Heart right ventricle (tissue), 16 donors: ENCODE data around the gene ASAP2. TPM values are rescaled to one million over a fixed set of nuclear protein-coding genes. Genes with fewer than 3 reads are reported as not detected.

Source experiments
- ATAC-seq, 8 donors: fragments of 200-7000 bp; cut with Tn5 transposase; one replicate each; pipeline ENCODE4 v1.9.1; 2020; ENCODE audit warnings: mild to moderate bottlenecking in 8 of 8, moderate library complexity in 8 of 8, moderate number of reproducible peaks in 1 of 8
- DNase-seq, 2 donors: peaks; one replicate each; pipeline ENCODE4 v3.0.0-alpha.2; 2020
- H3K27ac ChIP-seq, 10 donors: fragments of 200-600 bp; sonication (generic) in 2 of 10; one replicate each; pipeline versions ENCODE4 v1.5.0 to v1.8.0; 2020 to 2022; ENCODE audit warnings: mild to moderate bottlenecking in 3 of 10
- H3K27me3 ChIP-seq, 7 donors: fragments of 200-600 bp; one replicate each; pipeline ENCODE4 v1.8.0; 2021 to 2022; ENCODE audit warnings: mild to moderate bottlenecking in 2 of 7
- H3K36me3 ChIP-seq, 9 donors: fragments of 200-600 bp; sonication (generic) in 1 of 9; one replicate each; pipeline versions ENCODE4 v1.5.0 to v1.8.0; 2020 to 2022; ENCODE audit warnings: mild to moderate bottlenecking in 2 of 9
- H3K4me1 ChIP-seq, 9 donors: fragments of 200-600 bp; sonication (generic) in 1 of 9; one replicate each; pipeline versions ENCODE4 v1.5.0 to v1.8.0; 2020 to 2022; ENCODE audit warnings: mild to moderate bottlenecking in 4 of 9
- H3K4me3 ChIP-seq, 10 donors: fragments of 200-600 bp; sonication (generic) in 2 of 10; one replicate each; pipeline versions ENCODE4 v1.5.0 to v1.8.0; 2020 to 2022; ENCODE audit warnings: mild to moderate bottlenecking in 7 of 10, moderate library complexity in 2 of 10
- H3K9me3 ChIP-seq, 11 donors: fragments of 200-600 bp in 10 of 11; sonication (generic) in 2 of 11; one replicate each; pipeline versions ENCODE4 v1.5.0 to v1.8.0; 2013 to 2022; ENCODE audit warnings: mild to moderate bottlenecking in 2 of 11, control low read depth in 1 of 11, moderate library complexity in 1 of 11
- WGBS, 2 donors: extraction: QIAGEN DNeasy Blood & Tissue Kit; methylation state at CpG; one replicate each; pipeline ENCODE4 v1.1.7; 2013; ENCODE audit warnings: inconsistent platforms in 1 of 2; 5-methylcytosine and 5-hydroxymethylcytosine counted together
- intact Hi-C, 10 donors: fragments of 100-400 bp; cut with DNase I; formaldehyde crosslinking; loops; one replicate each; pipeline versions ENCODE4 v1.11.1 to v1.14.2; 2022
- polyA plus RNA-seq, 2 donors: library from polyadenylated mRNA; stranded (reverse); fragments of 200-250 nt; gene quantifications; one replicate each; pipeline ENCODE4 v1.2.3, GENCODE V29; 2013
- total RNA-seq, 10 donors: library from RNA; stranded (reverse); fragmentation: NEBNext Ultra II Directional in 3 of 10; extraction: Animal tissue kit (Norgen Biotek cat#: 25700) in 3 of 10; gene quantifications; one replicate each; pipeline versions ENCODE4 v1.2.1 to v1.2.4, GENCODE V29; 2021 to 2023
- TF ChIP-seq, protein P1 (sequence below), 9 donors: fragments of 200-600 bp; sonication (generic) in 2 of 9; IDR thresholded peaks; one replicate each; pipeline versions ENCODE4 v1.5.0 to v1.8.0; 2021 to 2022; ENCODE audit warnings: antibody characterized with exemption in 9 of 9, mild to moderate bottlenecking in 5 of 9, moderate library complexity in 1 of 9
- donor health status: Arrhythmogenic right ventricular cardiomyopathy.
- donor health status: ischemic (EF 13 %, LVEDD 7.1; RV severe dilation, severe dysfunction).
- donor health status: healthy with polysubstance abuse.
- donor health status: DM: no; HTN: yes; CAD: no.
- donor health status: DM: no; HTN: no; CAD: no.
- donor health status: ischemic (EF 25% LVEDD 6.9; RV normal size, moderate dysfunction).
- donor health status: ischemic (EF 25% LVEDD 5.7; RV mildly dilated, moderate dysfunction).
- donor health status: healthy.
- donor health status: DM: yes; HTN: yes; CAD: no.
- donor health status: Ischemic cardiomyopathy.
- donor health status: ischemic (EF 35%, LVEDD 5.7; RV mildly dilated, moderate dysfunction).
- donor health status: nonischemic (EF 11% LVEDD 7.7; RV severe dilation, severe dysfunction).
- donor health status: DM: yes; HTN: yes; CAD: no.
- donor health status: PGD.
- donor health status: ischemic (EF 29% LVEDD 5.4; RV normal size, mild dysfunction).
- donor health status: nonischemic (EF 23%, LVEDD 6.1; RV moderate dilation, normal function).

ASAP2 gene
- total and polyA plus RNA-seq, 12 donors = 5.4 to 17.3 (median 11.8) TPM

DNA sequence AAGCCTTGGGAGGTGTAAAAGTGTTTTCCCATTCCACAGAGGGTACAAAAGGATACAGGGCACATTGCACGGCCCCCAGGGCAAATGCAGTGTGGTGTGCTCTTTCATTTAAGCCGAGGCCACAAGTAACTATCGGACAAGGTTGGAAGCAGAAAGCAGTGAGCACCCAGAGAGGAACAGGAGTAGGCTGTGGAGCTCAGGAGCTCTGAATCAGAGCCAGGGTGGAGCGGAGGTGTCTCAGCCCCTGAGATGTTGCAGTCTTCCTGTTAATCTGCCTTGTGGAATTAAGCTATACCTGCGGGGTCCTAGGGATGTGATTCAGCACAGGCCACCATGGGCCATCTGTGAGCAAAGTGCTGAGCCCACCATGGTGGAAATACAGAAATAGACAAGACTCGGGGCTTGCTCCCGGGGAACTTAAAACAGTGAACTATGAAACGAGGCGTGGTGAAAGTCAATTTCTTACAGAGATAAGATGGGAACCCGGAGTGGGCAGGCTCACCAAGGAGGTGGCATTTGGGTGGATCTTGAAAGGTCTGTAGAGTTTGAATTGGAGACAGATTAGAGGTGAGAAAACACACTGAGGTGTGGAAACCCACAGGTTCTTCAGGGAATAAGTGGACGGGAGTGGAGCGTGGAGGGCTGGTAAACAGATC, 44.0 kb downstream of the ASAP2 start:
- no peaks in the 10 kb centered on the region for H3K9me3 ChIP-seq
- DNase-seq = no peak
- WGBS, 2 donors = 77 to 85% methylated on average over 12 of the region's 12 CpGs
- peak in 2 of 8 donors; percentile 19 to 20 for ATAC-seq
- H3K27ac ChIP-seq = peak overlapping the region in 9 of 10 donors; percentile 15 to 81 (median 56)
- H3K27me3 ChIP-seq = no peaks in the 10 kb centered on the region
- H3K36me3 ChIP-seq = no peaks in the 10 kb centered on the region
- H3K4me3 ChIP-seq = no peak overlapping the region
- intact Hi-C loops = no loop called here
- TF ChIP-seq, protein P1, sequence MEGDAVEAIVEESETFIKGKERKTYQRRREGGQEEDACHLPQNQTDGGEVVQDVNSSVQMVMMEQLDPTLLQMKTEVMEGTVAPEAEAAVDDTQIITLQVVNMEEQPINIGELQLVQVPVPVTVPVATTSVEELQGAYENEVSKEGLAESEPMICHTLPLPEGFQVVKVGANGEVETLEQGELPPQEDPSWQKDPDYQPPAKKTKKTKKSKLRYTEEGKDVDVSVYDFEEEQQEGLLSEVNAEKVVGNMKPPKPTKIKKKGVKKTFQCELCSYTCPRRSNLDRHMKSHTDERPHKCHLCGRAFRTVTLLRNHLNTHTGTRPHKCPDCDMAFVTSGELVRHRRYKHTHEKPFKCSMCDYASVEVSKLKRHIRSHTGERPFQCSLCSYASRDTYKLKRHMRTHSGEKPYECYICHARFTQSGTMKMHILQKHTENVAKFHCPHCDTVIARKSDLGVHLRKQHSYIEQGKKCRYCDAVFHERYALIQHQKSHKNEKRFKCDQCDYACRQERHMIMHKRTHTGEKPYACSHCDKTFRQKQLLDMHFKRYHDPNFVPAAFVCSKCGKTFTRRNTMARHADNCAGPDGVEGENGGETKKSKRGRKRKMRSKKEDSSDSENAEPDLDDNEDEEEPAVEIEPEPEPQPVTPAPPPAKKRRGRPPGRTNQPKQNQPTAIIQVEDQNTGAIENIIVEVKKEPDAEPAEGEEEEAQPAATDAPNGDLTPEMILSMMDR (IDR thresholded peaks at IDR 0.05) = no peak
- H3K4me1 ChIP-seq = peaks cover 15 to 79% (median 61%) of the 10 kb centered on the region in 9 donors

DNA sequence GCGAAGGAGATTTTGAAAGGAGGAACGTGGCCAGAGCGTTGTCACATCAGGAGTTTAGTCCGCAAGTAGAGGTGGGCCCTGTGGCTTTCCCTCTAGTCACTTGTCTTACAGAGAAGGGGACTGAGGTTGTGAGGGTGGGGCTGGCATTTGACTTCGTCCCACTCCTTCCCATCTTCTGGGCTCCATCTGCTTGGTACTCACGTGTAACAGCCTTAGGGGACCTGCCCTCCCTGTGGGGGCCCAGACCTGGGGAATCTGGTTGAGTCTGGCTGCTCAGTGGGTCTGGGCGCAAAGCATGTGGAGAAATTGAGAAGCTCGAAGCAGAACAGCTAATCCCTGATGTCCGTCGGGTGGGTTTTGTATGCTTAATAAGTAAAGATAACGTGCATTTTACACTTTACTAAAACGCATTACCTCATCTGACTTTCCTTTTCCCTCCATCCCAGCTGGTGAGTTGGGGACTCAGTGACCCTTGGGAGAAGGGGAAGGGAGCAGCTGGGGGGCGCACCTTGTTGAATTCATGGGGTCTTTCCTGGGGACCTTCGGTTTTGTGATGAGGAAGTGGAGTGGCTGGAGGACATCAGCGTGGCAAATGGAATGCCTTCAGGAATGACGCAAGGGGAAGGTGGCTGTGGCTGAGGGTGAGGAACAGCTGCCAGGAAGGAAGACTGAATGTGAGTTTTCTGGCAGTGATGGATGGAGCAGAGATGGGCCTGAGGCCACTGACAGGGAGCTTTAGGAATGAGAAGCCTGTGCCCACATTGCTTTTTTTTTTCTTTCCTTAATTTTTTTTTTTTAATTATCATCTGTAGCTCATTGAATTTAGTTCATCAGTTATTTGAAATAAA, 44.8 kb downstream of the ASAP2 start:
- no peaks in the 10 kb centered on the region for H3K27me3 ChIP-seq
- WGBS, 2 donors = 58 to 65% methylated on average over 16 of the region's 16 CpGs
- intact Hi-C loops = no loop called here
- no peak overlapping the region for H3K4me3 ChIP-seq
- ATAC-seq (peak; percentile 31 to 78 (median 51)), DNase-seq (no peak)
- no peaks in the 10 kb centered on the region for H3K36me3 ChIP-seq
- H3K9me3 ChIP-seq = no peaks in the 10 kb centered on the region
- H3K27ac ChIP-seq = peak overlapping the region in 9 of 10 donors; percentile 34 to 81 (median 56)
- peaks cover 15 to 81% (median 64%) of the 10 kb centered on the region in 9 donors for H3K4me1 ChIP-seq
- TF ChIP-seq, protein P1 (IDR thresholded peaks at IDR 0.05) = no peak

DNA sequence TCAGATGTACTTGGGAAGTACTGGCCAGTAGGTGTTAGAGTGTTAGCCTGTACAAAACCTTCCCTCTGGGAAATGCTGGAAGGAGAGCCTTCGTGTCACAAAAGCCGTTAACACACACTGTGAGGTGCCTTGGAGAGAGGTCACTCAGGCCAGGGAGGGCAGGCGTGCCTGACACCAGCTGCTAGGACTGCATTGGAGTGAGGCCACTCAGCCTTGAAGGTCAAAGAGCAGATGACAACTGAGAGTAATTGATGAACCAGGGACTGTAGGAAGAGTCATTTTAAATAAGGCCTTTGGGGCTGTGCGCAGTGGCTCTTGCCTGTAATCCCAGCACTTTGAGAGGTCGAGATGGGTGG, 45.4 kb downstream of the ASAP2 start:
- Histone ChIP-seq H3K4me1 (peaks cover 15 to 81% (median 64%) of the 10 kb centered on the region in 9 donors), H3K9me3 (no peaks in the 10 kb centered on the region), H3K27me3 (no peaks in the 10 kb centered on the region), H3K27ac (peak overlapping the region in 8 of 10 donors; percentile 46 to 81 (median 58)), H3K36me3 (no peaks in the 10 kb centered on the region), H3K4me3 (no peak overlapping the region)
- no peak for DNase-seq
- TF ChIP-seq, protein P1 (IDR thresholded peaks at IDR 0.05) = no peak
- WGBS, 2 donors = 70 to 71% methylated on average over 5 of the region's 5 CpGs
- intact Hi-C loops = no loop called here
- ATAC-seq = peak in 1 of 8 donors; percentile 43

DNA sequence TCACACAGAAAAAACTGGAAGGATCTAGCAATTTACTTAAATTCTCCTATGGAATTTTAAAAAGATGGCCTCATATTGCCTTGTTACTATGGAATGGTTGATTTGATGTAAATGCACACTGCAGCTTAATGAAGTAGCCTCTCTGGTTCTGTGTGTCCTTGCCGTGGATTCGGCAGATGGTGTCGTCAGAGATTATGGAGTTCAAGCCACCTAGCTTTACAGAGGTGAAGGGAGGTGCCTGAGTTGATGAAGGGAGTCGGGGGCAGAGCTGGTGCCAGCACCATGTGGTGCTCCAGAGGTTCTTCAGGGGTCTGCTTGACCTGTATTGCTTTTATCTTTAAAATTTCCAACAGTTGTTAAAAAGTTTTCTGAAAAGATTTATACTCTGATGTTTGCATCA, 48.8 kb downstream of the ASAP2 start:
- Histone ChIP-seq H3K9me3 (no peaks in the 10 kb centered on the region), H3K27me3 (no peaks in the 10 kb centered on the region), H3K4me3 (no peak overlapping the region), H3K27ac (peak overlapping the region in 1 of 10 donors; percentile 11), H3K4me1 (peaks cover 17 to 81% (median 64%) of the 10 kb centered on the region in 9 donors), H3K36me3 (no peaks in the 10 kb centered on the region)
- ATAC-seq (no peak), DNase-seq (no peak)
- 91 to 92% methylated on average over 4 of the region's 4 CpGs for WGBS, 2 donors
- TF ChIP-seq, protein P1 (IDR thresholded peaks at IDR 0.05) = no peak
- intact Hi-C loops = no loop called here
